Caki2 (cell line): ENCODE measurements around the gene AP5M1. TPM values are rescaled to one million over a fixed set of nuclear protein-coding genes. Genes with fewer than 3 reads are reported as not detected.
"Not testable (repeated sequence)": the region's sequence is repeated elsewhere in the genome, so short reads cannot be mapped to it uniquely, and the experiment has no call there.

Source experiments
- DNase-seq: peaks from one replicate; pipeline ENCODE4 v3.0.0-alpha.2; 2015; ENCODE audit warnings: low read depth
- in situ Hi-C: cut with HindIII; loops from 2 replicates; pipeline ENCODE4 v1.10.0; 2016; ENCODE audit warnings: low sequenced_read_pairs, low pct_unique_long_range_greater_than_20kb, mixed read lengths
- total RNA-seq: library from RNA; depleted of rRNA; stranded (reverse); fragments of >200 nt; shearing (Covaris generic); gene quantifications from 2 replicates; pipeline ENCODE4 v1.2.3, GENCODE V29; 2014; ENCODE audit warnings: low replicate concordance; rRNA removed

Gene AP5M1
- total RNA-seq, 1 experiment from 2014 or later, result 4.0 TPM

DNA sequence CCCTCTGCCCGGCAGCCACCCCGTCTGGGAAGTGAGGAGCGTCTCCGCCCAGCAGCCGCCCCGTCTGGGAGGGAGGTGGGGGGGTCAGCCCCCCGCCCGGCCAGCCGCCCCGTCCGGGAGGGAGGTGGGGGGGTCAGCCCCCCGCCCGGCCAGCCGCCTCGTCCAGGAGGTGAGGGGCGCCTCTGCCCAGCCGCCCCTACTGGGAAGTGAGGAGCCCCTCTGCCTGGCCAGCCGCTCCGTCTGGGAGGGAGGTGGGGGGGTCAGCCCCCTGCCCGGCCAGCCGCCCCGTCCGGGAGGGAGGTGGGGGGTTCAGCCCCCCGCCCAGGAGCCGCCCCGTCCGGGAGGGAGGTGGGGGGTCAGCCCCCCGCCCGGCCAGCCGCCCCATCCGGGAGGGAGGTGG is 65.0 kb downstream of the AP5M1 start:
- DNase-seq, in situ Hi-C loops: not testable (repeated sequence)

DNA sequence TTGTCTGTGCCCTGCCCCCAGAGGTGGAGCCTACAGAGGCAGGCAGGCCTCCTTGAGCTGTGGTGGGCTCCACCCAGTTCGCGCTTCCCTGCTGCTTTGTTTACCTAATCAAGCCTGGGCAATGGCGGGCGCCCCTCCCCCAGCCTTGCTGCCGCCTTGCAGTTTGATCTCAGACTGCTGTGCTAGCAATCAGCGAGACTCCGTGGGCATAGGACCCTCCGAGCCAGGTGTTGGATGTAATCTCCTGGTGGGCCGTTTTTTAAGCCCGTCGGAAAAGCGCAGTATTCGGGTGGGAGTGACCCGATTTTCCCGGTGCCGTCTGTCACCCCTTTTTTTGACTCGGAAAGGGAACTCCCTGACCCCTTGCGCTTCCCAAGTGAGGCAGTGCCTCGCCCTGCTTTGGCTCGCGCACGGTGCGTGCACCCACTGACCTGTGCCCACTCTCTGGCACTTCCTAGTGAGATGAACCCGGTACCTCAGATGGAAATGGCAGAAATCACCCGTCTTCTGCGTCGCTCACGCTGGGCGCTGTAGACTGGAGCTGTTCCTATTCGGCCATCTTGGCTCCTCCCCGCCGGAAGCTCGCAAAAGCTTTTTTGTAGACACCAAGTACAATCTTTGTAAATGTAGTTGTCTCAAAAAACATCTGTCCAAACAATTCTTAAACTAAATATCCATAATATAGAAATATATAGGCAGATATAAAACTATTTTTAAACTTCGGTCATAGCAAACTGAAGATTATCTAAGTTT is 75.0 kb downstream of the AP5M1 start:
- DNase-seq, in situ Hi-C loops: not testable (repeated sequence)

DNA sequence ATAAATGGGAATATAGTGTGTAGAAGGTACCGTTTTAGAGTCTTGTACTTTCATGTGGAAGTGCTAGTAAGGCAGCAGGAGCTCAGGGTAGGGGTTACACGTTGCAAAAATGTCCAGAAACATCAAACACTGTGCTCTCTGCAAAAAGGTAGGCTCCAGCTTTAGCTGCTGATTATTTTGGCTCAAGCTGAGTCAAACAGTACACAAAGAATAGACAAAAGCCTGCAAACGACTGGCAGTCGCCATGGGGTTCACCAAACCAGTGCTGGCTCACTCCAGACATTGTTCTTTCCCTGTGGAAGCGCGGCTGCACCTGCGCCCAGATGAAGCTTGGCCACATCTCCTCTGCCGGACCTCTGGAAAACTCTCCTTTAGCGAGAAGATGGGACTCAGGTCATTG is 76.3 kb downstream of the AP5M1 start:
- in situ Hi-C loops, result no loop called here
- DNase-seq, result no peak

DNA sequence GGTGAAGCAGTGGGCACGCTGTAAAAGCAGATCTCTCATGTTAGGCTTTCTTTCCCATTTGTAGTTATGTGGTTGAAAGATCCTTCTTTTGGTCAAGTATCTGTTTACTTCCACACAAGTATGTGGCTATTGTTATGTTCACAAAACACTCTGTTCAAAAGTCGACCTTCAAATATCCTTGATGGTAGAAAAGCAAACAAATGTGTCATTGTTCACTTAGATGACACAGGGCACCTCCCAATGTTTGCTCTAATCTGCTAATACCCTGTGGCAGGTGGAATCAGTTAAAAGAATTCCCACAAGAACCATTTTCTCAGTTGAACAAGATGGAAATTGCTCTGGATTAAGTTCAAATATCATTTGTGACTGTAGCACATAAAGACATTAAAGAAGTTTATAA is 78.0 kb downstream of the AP5M1 start:
- no peak for DNase-seq
- in situ Hi-C loops, result no loop called here

Other genes starting within 250 kb of the AP5M1 start
- 21.0 and 29.7 TPM in 2 replicates for gene EXOC5, start 66 bp upstream of the AP5M1 start, total RNA-seq
- 10.0 and 15.4 TPM in 2 replicates for gene NAA30, start 121.6 kb downstream of the AP5M1 start, total RNA-seq
- gene CCDC198, start 224.9 kb downstream of the AP5M1 start, total RNA-seq, result 6.7 and 14.2 TPM in 2 replicates